HEK293 (cell line): Measurements from ENCODE around the gene AGMO.

Source experiments
- MYNN ChIP-seq: fragments of 450-650 bp; formaldehyde crosslinking; IDR thresholded peaks from 2 replicates; pipeline ENCODE4 v1.5.1; 2016; ENCODE audit warnings: missing biosample characterization, missing genetic modification characterization, borderline replicate concordance
- PRDM1 ChIP-seq: fragments of 450-650 bp; formaldehyde crosslinking; IDR thresholded peaks from 2 replicates; pipeline ENCODE4; 2016; ENCODE audit warnings: missing biosample characterization, missing genetic modification characterization
- ZNF112 ChIP-seq: fragments of 450-650 bp; formaldehyde crosslinking; IDR thresholded peaks from 2 replicates; pipeline ENCODE4 v1.5.0; 2017; ENCODE audit warnings: missing biosample characterization, missing genetic modification characterization
- ZNF184 ChIP-seq: fragments of 450-650 bp; IDR thresholded peaks from 2 replicates; pipeline ENCODE4 v1.5.1; 2018; ENCODE audit warnings: missing biosample characterization, mild to moderate bottlenecking, missing genetic modification characterization
- ZNF621 ChIP-seq: fragments of 450-650 bp; formaldehyde crosslinking; IDR thresholded peaks from 2 replicates; pipeline ENCODE4 v1.5.1; 2017; ENCODE audit warnings: missing biosample characterization, missing genetic modification characterization
- ZNF776 ChIP-seq: fragments of 450-650 bp; formaldehyde crosslinking; IDR thresholded peaks from 2 replicates; pipeline ENCODE4 v1.5.0; 2017; ENCODE audit warnings: missing biosample characterization, missing genetic modification characterization, borderline replicate concordance
- TF ChIP-seq, protein P1 (sequence below): fragments of 450-650 bp; IDR thresholded peaks from 2 replicates; pipeline ENCODE4 v1.5.1; 2018; ENCODE audit warnings: missing biosample characterization, mild to moderate bottlenecking, missing genetic modification characterization
- TF ChIP-seq, protein P2 (sequence below): fragments of 450-650 bp; formaldehyde crosslinking; IDR thresholded peaks from 2 replicates; pipeline ENCODE4 v1.5.1; 2016; ENCODE audit warnings: missing biosample characterization, missing genetic modification characterization
- TF ChIP-seq, protein P3 (sequence below): fragments of 450-650 bp; formaldehyde crosslinking; IDR thresholded peaks from 2 replicates; pipeline ENCODE4 v1.5.1; 2016; ENCODE audit warnings: missing biosample characterization, missing genetic modification characterization, low read depth

DNA sequence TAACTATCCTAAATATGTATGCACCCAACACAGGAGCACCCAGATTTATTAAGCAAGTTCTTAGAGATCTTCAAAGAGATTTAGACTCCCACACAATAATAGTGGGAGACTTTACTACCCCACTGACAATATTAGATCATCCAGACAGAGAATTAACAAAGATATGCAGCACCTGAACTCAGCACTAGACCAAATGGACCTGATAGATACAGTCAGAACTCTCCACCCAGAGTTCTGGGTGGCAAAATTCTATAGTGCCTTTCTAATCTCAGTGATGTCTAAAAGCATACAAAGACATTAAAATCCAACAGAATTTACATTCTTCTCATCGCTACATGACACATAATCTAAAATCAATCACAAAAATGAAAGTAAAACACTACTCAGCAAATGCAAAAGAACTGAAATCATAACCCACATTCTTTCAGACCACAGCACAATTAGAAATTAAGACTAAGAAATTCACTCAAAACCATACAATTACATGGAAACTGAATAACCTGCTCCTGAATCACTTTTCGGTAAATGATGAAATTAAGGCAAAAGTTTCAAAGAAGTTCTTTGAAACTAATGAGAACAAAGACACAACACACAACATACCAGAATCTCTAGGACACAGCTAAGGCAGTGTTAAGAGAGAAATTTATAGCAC lies 183.2 kb downstream of the AGMO start:
- TF ChIP-seq MYNN (tag by site-specific recombination), result no peak
- TF ChIP-seq, protein P1, sequence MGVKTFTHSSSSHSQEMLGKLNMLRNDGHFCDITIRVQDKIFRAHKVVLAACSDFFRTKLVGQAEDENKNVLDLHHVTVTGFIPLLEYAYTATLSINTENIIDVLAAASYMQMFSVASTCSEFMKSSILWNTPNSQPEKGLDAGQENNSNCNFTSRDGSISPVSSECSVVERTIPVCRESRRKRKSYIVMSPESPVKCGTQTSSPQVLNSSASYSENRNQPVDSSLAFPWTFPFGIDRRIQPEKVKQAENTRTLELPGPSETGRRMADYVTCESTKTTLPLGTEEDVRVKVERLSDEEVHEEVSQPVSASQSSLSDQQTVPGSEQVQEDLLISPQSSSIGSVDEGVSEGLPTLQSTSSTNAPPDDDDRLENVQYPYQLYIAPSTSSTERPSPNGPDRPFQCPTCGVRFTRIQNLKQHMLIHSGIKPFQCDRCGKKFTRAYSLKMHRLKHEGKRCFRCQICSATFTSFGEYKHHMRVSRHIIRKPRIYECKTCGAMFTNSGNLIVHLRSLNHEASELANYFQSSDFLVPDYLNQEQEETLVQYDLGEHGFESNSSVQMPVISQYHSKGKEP (tag by site-specific recombination), result no peak
- TF ChIP-seq, protein P2, sequence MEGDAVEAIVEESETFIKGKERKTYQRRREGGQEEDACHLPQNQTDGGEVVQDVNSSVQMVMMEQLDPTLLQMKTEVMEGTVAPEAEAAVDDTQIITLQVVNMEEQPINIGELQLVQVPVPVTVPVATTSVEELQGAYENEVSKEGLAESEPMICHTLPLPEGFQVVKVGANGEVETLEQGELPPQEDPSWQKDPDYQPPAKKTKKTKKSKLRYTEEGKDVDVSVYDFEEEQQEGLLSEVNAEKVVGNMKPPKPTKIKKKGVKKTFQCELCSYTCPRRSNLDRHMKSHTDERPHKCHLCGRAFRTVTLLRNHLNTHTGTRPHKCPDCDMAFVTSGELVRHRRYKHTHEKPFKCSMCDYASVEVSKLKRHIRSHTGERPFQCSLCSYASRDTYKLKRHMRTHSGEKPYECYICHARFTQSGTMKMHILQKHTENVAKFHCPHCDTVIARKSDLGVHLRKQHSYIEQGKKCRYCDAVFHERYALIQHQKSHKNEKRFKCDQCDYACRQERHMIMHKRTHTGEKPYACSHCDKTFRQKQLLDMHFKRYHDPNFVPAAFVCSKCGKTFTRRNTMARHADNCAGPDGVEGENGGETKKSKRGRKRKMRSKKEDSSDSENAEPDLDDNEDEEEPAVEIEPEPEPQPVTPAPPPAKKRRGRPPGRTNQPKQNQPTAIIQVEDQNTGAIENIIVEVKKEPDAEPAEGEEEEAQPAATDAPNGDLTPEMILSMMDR (tag by site-specific recombination), result no peak
- TF ChIP-seq ZNF621 (tag by site-specific recombination), result no peak
- TF ChIP-seq PRDM1 (tag by site-specific recombination), result no peak
- TF ChIP-seq ZNF184, result no peak
- TF ChIP-seq ZNF776 (tag by site-specific recombination), result no peak
- TF ChIP-seq ZNF112 (tag by site-specific recombination), result no peak
- TF ChIP-seq, protein P3, sequence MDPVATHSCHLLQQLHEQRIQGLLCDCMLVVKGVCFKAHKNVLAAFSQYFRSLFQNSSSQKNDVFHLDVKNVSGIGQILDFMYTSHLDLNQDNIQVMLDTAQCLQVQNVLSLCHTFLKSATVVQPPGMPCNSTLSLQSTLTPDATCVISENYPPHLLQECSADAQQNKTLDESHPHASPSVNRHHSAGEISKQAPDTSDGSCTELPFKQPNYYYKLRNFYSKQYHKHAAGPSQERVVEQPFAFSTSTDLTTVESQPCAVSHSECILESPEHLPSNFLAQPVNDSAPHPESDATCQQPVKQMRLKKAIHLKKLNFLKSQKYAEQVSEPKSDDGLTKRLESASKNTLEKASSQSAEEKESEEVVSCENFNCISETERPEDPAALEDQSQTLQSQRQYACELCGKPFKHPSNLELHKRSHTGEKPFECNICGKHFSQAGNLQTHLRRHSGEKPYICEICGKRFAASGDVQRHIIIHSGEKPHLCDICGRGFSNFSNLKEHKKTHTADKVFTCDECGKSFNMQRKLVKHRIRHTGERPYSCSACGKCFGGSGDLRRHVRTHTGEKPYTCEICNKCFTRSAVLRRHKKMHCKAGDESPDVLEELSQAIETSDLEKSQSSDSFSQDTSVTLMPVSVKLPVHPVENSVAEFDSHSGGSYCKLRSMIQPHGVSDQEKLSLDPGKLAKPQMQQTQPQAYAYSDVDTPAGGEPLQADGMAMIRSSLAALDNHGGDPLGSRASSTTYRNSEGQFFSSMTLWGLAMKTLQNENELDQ (tag by site-specific recombination), result no peak
